GM23248 (cell line): Measurements from ENCODE around the gene INO80.

ENCODE experiments used
- EZH2 ChIP-seq: fragments of 200-600 bp; sonication (generic); IDR thresholded peaks from 2 replicates; pipeline ENCODE4 v1.6.1; 2018; ENCODE audit warnings: antibody characterized with exemption, mild to moderate bottlenecking; ENCODE audit not compliant: insufficient read depth, poor library complexity, severe bottlenecking
- EZH2phosphoT487 ChIP-seq: fragments of 200-600 bp; sonication (generic); IDR thresholded peaks from 2 replicates; pipeline ENCODE4 v1.6.1; 2018; ENCODE audit warnings: antibody characterized with exemption, moderate library complexity, mild to moderate bottlenecking, low read depth; ENCODE audit not compliant: insufficient read depth

DNA sequence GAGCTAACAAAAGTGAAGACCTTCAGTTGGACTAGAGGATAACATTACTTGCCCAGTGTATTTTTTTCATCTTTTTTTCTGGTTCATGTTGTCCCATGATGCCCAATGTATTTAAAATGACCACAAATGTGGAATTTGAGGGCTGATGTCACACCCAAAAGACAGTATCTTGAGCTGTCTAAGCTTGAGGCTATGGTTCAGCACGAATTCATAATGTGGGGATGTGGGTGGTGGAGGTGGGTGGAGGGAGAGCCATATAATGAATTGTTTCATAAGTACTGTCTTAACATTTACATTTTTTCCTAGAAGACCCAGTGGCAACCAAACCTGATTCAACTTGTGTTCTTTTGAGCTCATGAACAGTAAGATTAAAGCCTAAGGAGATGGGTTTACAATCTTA lies 125.3 kb downstream of the INO80 start:
- no peak for TF ChIP-seq EZH2phosphoT487
- TF ChIP-seq EZH2, result no peak
